ENCODE results near the gene PITX2.

- TF ChIP-seq YY1 (IDR thresholded peaks at IDR 0.05; ENCODE audit: low read depth) (no peak), FOXM1 (IDR thresholded peaks at IDR 0.05; ENCODE audit: borderline replicate concordance, low read depth) (no peak), REST (IDR thresholded peaks at IDR 0.05; ENCODE audit: low read depth) (no peak), MAX (IDR thresholded peaks at IDR 0.05) (no peak), EGR1 (IDR thresholded peaks at IDR 0.05) (no peak), USF1 (IDR thresholded peaks at IDR 0.05) (no peak), TAF1 (IDR thresholded peaks at IDR 0.05; ENCODE audit: low read depth) (no peak)
These were observed 10.9 kb downstream of the PITX2 start for GRCh38 chr4:110611968-110612447.

Measured in Ishikawa (cell line).